PC-3 (cell line): ENCODE measurements around the gene CD6.

Source experiments
- CTCF ChIP-seq: fragments of 300-600 bp; sonication (generic); conservative IDR thresholded peaks from 2 replicates; pipeline ENCODE4 v1.5.1; 2017; ENCODE audit warnings: antibody characterized with exemption, low read depth, mild to moderate bottlenecking, low read length
- EZH2 ChIP-seq: fragments of 300-600 bp; sonication (generic); IDR thresholded peaks from one replicate; pipeline ENCODE4 v1.6.1; 2017; ENCODE audit warnings: antibody characterized with exemption, mild to moderate bottlenecking, low read length; ENCODE audit not compliant: unreplicated experiment

- TF ChIP-seq EZH2 (no peak), CTCF (no peak)
Observed at GRCh38 chr11:61008971-61009370, 37.5 kb downstream of the CD6 start.
